Hepatocyte (in vitro differentiated cells): ENCODE measurements around the gene RNF39. TPM values are rescaled to one million over a fixed set of nuclear protein-coding genes. Genes with fewer than 3 reads are reported as not detected.
A peak's percentile ranks its signal among the peaks of the same experiment; 100 is the strongest.

ENCODE experiments used
- DNase-seq: peaks from one replicate; pipeline ENCODE4 v3.0.0-alpha.2; 2016; ENCODE audit warnings: low spot score
- H2AFZ ChIP-seq: fragments of 200-600 bp; sonication (generic); 2 replicates; pipeline ENCODE4 v1.6.0; 2016; ENCODE audit warnings: antibody characterized with exemption, mild to moderate bottlenecking
- H3K27ac ChIP-seq: fragments of 200-600 bp; sonication (generic); 2 replicates; pipeline ENCODE4 v1.5.1; 2016; ENCODE audit warnings: mild to moderate bottlenecking
- H3K27me3 ChIP-seq: fragments of 200-600 bp; sonication (generic); 2 replicates; pipeline ENCODE4 v1.6.1; 2016
- H3K36me3 ChIP-seq: fragments of 200-600 bp; sonication (generic); replicated peaks from 2 replicates; pipeline ENCODE4 v1.5.1; 2016; ENCODE audit warnings: low read depth; ENCODE audit not compliant: insufficient read depth
- H3K4me1 ChIP-seq: fragments of 200-600 bp; sonication (generic); 2 replicates; pipeline ENCODE4 v1.5.1; 2016; ENCODE audit warnings: mild to moderate bottlenecking, moderate library complexity; ENCODE audit not compliant: insufficient read depth
- H3K4me2 ChIP-seq: fragments of 200-600 bp; sonication (generic); 2 replicates; pipeline ENCODE4 v1.6.0; 2016
- H3K4me3 ChIP-seq: fragments of 200-600 bp; sonication (generic); 2 replicates; pipeline ENCODE4 v1.5.1; 2016; ENCODE audit warnings: mild to moderate bottlenecking
- H3K79me2 ChIP-seq: fragments of 200-600 bp; sonication (generic); 2 replicates; pipeline ENCODE4 v1.6.0; 2017; ENCODE audit warnings: mild to moderate bottlenecking
- H3K9me2 ChIP-seq: fragments of 200-600 bp; sonication (generic); replicated peaks from 2 replicates; pipeline ENCODE4 v1.6.0; 2017; ENCODE audit warnings: mild to moderate bottlenecking; ENCODE audit not compliant: insufficient read depth
- H3K9me3 ChIP-seq: fragments of 200-600 bp; sonication (generic); 2 replicates; pipeline ENCODE4 v1.5.1; 2016; ENCODE audit warnings: low read depth, mild to moderate bottlenecking
- H4K20me1 ChIP-seq: fragments of 200-600 bp; sonication (generic); 2 replicates; pipeline ENCODE4 v1.6.0; 2016; ENCODE audit warnings: mild to moderate bottlenecking; ENCODE audit not compliant: insufficient read depth, poor library complexity, severe bottlenecking
- CTCF ChIP-seq: fragments of 200-600 bp; sonication (generic); IDR thresholded peaks from 2 replicates; pipeline ENCODE4 v1.5.1; 2016; ENCODE audit warnings: antibody characterized with exemption, mild to moderate bottlenecking; ENCODE audit not compliant: poor library complexity
- EZH2 ChIP-seq: fragments of 200-600 bp; sonication (generic); IDR thresholded peaks from 2 replicates; pipeline ENCODE4 v1.6.1; 2016; ENCODE audit warnings: antibody characterized with exemption, mild to moderate bottlenecking, borderline replicate concordance
- EZH2phosphoT487 ChIP-seq: fragments of 200-600 bp; sonication (generic); IDR thresholded peaks from one replicate; pipeline ENCODE4 v1.6.1; 2018; ENCODE audit warnings: antibody characterized with exemption, mild to moderate bottlenecking, low read depth, moderate library complexity; ENCODE audit not compliant: unreplicated experiment, severe bottlenecking
- WGBS: methylation state at CpG from one replicate; pipeline ENCODE4 v1.1.6; 2016; ENCODE audit warnings: low lambda C conversion rate; ENCODE audit errors: missing lambda C conversion rate; 5-methylcytosine and 5-hydroxymethylcytosine counted together
- polyA plus RNA-seq: library from polyadenylated mRNA; unstranded; fragments of >200 nt; fragmentation: Nextera tagmentation; extraction: Ambion mirVana; gene quantifications from 2 replicates; pipeline ENCODE4 v1.2.1, GENCODE V29; 2016
- total RNA-seq: library from RNA; depleted of rRNA; stranded (reverse); fragments of >200 nt; gene quantifications from 2 replicates; pipeline ENCODE4 v1.2.3, GENCODE V29; 2014

Gene RNF39
- total and polyA plus RNA-seq, 2 experiments from 2014 or later: 0.73 to 3.3 TPM

- H3K4me1 ChIP-seq: peaks cover 10% of the 10 kb centered on the region
- no peak for TF ChIP-seq EZH2phosphoT487
- TF ChIP-seq CTCF: no peak
- no peak for TF ChIP-seq EZH2
- no peaks in the 10 kb centered on the region for H3K27me3 ChIP-seq
- no peaks in the 10 kb centered on the region for H3K36me3 ChIP-seq
- peak; percentile 55 for DNase-seq
- H4K20me1 ChIP-seq: no peaks in the 10 kb centered on the region
- H3K27ac ChIP-seq: peak overlapping the region; percentile 89
- H2AFZ ChIP-seq: peak overlapping the region; percentile 97
- H3K79me2 ChIP-seq: peaks cover 32% of the 10 kb centered on the region
- H3K4me2 ChIP-seq: peak overlapping the region; percentile 95
- no peaks in the 10 kb centered on the region for H3K9me2 ChIP-seq
- WGBS: under 1% methylated on average over 24 of the region's 24 CpGs
- peak overlapping the region; percentile 94 for H3K4me3 ChIP-seq
- no peaks in the 10 kb centered on the region for H3K9me3 ChIP-seq
These were observed 14.9 kb downstream of the RNF39 start for GRCh38 chr6:30060606-30061091.

- 76% methylated on average over 1 of the region's 1 CpG for WGBS
These were observed 20.1 kb downstream of the RNF39 start for GRCh38 chr6:30055513-30055912.

DNA sequence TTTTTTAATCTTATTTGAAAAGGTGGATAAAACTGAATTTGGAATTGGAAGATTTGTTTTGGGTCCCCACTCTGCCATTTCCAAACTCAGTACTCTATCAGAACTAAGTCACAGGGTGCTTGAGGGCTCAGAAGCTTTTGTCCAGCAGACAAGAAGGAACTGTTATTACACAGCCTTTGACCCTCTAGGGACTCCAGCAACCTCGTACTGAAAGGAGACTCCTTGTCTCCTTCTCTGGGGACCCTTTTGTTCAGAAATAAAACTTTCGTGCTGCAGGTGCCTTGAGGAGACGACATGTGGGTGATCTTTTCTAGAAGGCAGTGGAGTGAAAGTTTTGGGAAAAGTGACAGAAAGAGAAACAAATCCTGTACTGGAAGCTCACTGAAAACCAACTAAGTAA is 21.9 kb downstream of the RNF39 start:
- no peaks in the 10 kb centered on the region for H3K4me1 ChIP-seq
- H3K9me2 ChIP-seq: no peaks in the 10 kb centered on the region
- H3K4me2 ChIP-seq: no peak overlapping the region
- H3K4me3 ChIP-seq: no peak overlapping the region
- no peak overlapping the region for H2AFZ ChIP-seq
- no peak overlapping the region for H3K27ac ChIP-seq
- H3K36me3 ChIP-seq: no peaks in the 10 kb centered on the region
- no peaks in the 10 kb centered on the region for H3K27me3 ChIP-seq
- TF ChIP-seq EZH2phosphoT487 (no peak), EZH2 (no peak), CTCF (no peak)
- no peak for DNase-seq
- H3K79me2 ChIP-seq: no peaks in the 10 kb centered on the region
- H4K20me1 ChIP-seq: no peaks in the 10 kb centered on the region
- 87% methylated on average over 3 of the region's 3 CpGs for WGBS
- no peaks in the 10 kb centered on the region for H3K9me3 ChIP-seq

More at GRCh38 chr6:30055513-30055912, 20.1 kb downstream of the RNF39 start:
- H3K79me2 ChIP-seq: peaks cover 3% of the 10 kb centered on the region
- no peak overlapping the region for H3K4me3 ChIP-seq
- no peaks in the 10 kb centered on the region for H3K36me3 ChIP-seq
- H3K4me1 ChIP-seq: no peaks in the 10 kb centered on the region
- no peak overlapping the region for H3K4me2 ChIP-seq
- H3K27me3 ChIP-seq: no peaks in the 10 kb centered on the region
- TF ChIP-seq EZH2 (no peak), EZH2phosphoT487 (no peak), CTCF (no peak)
- no peaks in the 10 kb centered on the region for H3K9me3 ChIP-seq
- H3K27ac ChIP-seq: no peak overlapping the region
- H4K20me1 ChIP-seq: no peaks in the 10 kb centered on the region
- no peak overlapping the region for H2AFZ ChIP-seq
- H3K9me2 ChIP-seq: no peaks in the 10 kb centered on the region
- DNase-seq: no peak

GRCh38 chr6:30047220-30047619 is 28.3 kb downstream of the RNF39 start:
- no peaks in the 10 kb centered on the region for H3K27me3 ChIP-seq
- H3K27ac ChIP-seq: no peak overlapping the region
- no peak overlapping the region for H3K4me3 ChIP-seq
- TF ChIP-seq EZH2phosphoT487: no peak
- no peak for TF ChIP-seq CTCF
- TF ChIP-seq EZH2: no peak
- H3K79me2 ChIP-seq: no peaks in the 10 kb centered on the region
- DNase-seq: no peak
- no peaks in the 10 kb centered on the region for H4K20me1 ChIP-seq
- no peaks in the 10 kb centered on the region for H3K9me3 ChIP-seq
- H3K4me2 ChIP-seq: no peak overlapping the region
- H2AFZ ChIP-seq: no peak overlapping the region
- no peaks in the 10 kb centered on the region for H3K36me3 ChIP-seq
- 91% methylated on average over 2 of the region's 2 CpGs for WGBS
- no peaks in the 10 kb centered on the region for H3K9me2 ChIP-seq
- no peaks in the 10 kb centered on the region for H3K4me1 ChIP-seq
